Activated T-helper 9 cell treated with anti-CD3 and anti-CD28 coated beads, Interleukin-2, amount 50 U/mL, for 16 hours (primary cell): ENCODE measurements around the gene COL8A2.

Experiments used
- DNase-seq: peaks from one replicate; pipeline ENCODE4 v3.0.0-alpha.2; 2020; ENCODE audit warnings: low read depth

COL8A2 gene

DNA sequence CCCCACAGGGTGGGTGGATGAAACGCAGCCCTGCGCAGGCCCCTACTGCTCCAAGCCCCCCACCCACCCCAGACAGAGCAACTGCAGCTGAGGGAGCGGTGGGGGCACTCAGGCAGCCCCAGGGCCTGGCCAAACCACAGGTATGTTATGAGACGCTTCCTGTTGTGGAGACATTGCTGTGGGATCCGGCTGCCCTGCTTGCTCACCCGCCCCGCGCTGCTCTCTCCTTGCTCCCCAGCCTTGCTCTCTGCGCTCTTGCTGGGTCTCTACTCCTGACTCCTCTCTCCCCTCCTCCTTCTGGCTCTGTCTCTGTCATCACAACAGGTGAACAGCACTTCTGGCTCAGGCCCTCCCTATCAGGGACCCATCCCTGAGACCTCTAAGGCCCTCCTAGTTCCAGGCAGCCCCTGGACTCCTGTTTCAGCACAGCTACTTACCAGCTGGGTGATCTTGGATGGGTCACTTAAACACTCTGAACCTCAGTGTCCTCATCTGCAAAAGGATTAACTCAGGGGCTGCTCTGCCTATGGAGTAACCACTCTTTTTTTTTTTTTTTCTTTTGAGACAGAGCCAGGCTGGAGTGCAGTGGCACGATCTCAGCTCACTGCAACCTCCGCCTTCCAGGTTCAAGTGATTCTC is 15.9 kb downstream of the COL8A2 start:
- DNase-seq: no peak

DNA sequence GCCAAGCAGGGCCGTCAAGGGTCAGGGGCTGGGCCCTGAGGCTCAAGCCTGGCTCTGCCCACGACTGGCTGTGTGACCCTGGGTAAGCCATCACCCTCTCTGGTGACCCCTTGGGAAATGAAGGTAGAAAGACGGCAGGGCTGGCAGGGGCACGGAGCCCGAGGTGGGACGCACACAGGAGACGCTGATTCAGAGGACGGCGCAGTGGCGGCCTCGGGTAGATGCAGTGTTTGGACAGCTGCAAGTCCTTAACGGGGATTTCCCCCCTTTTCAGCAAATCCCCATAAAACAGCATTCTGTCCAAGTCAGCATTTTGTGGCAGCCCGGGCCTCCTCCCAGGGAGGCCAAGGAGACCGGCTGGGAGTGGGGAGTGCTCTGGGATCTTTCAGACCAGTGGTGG is 16.7 kb downstream of the COL8A2 start:
- DNase-seq: no peak

DNA sequence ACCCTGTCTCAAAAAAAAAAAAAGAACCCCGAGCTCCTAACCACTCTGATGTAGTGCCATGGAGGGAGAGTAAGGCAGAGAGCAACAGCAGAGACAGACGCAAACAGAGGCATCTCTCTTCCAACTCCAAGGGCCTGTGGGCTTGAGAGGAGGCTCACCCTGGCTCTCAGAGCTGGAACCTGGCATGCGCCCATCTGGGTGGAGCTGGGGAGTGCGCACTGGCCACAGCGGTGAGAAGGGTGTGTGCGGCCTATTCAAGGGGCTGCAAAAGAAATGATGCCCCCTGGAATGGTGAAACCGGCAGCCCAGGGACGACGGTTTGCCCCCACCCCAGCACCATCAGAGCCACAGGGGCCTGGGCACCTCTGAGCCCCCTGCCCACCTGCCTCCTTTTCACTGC is 17.6 kb downstream of the COL8A2 start:
- no peak for DNase-seq

DNA sequence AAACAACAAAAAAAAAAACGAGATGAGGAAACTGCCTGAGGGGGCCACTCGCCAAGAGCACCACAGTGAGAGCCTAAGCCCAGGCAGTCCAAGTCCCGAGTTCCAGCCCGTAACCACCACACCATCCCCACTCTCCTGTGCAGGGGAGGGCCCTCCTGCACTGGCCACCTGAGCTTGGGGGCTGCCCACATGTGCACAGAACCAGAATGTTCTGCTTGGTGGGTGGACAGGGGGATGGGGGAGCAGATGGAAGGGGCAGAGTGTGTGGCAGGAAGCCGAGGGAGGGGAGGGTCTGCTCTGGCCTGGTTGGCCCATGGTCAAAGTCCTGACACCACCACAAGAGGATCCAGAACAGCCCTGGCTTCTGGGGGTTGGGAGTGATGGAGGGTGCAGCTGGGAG is 18.8 kb downstream of the COL8A2 start:
- no peak for DNase-seq

DNA sequence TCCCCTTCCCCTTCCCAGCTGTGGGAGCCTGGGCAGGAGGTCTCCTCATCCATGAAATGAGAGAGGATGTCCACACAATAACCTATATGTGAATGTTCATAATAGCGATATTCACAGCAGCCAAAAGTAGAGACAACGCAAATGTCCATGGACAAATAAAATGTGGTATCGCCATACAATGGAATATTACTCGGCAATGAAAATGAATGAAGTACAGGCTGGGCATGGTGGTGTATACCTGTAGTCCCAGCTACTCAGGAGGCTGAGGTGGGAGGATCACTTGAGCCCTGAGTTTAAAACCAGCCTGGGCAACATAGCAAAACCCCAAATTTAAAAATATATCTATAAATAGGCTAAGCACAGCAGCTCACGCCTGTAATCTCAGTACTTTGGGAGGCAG is 23.5 kb downstream of the COL8A2 start:
- no peak for DNase-seq

DNA sequence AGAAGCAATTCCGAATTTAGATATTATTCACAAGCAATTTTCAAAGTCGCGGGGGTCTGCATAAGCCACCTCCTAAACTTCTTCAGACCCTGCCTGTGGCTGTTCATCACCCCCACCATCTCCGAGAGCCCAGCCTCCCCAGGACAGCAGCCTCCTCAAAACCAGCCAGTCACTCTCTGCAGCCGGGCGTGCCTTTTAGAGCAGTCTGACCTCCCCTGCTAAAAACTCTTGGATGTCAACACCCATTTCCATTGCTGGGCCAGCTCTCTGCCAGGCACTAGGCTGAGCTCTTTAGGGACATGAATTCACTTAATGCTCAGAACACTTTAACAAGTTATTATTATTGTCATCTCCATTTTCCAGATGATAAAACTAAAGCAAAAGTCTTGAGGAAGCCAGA is 24.6 kb downstream of the COL8A2 start:
- DNase-seq: no peak

DNA sequence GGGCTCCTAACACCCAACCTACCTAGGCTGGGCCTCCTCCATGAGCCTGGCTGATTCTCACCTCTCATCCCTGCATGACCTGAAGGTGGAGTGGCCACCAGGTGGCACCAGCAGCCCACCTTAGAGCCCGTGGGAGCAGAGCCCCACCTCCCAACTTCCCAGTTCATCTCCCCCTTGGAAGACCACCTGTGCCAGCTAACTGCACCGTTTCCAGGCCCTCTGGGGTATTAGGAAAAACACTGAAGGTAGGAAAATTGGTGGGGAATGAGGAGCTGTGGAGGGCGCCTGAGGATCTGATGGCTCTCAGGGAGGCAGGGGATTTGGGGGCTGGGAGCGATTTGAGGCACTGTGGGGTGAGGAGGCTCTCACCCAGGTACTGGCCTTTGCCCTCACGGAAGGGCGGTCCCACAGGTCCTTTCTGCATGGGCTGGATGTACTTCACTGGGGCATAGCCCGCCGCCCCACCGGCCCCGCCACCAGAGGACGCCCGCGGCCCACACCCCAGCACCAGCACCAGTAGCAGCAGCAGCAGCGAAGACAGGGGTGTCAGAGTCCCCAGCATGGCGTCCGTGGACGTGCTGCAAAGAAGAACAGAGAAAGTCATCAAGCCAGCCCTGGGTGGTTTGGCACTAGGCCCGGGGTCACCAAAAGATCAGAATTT is 25.2 kb downstream of the COL8A2 start:
- peak; percentile 62 for DNase-seq

DNA sequence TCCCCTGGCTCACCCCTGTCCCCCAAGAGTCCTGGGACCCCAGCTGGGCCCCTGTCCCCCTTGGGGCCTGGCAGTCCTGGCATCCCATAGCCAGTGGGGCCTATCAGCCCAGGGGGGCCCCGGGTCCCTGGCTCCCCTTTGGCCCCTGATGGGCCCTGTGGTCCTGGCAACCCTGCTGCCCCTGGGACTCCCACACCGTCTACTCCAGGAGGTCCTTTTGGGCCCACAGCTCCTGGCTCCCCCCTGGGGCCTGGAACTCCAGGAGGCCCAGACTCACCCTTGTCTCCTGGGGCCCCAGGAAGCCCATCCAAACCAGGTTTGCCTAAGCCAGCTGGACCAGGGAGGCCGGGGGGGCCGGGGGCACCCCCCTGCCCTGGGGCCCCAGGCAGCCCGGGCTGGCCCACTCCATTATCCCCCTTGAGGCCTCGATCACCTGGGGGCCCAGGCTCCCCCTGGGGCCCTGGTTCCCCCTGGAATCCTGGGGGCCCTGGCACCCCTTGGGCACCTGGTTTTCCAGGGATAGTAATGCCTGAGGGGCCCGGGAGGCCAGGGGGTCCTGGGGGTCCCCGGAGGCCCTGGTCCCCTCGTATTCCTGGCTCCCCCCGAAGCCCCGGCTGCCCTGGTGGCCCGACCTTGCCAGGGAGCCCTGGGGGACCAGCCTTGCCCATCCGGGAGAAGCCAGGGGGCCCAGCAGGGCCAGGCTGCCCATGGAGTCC is 26.2 kb downstream of the COL8A2 start:
- DNase-seq: no peak

DNA sequence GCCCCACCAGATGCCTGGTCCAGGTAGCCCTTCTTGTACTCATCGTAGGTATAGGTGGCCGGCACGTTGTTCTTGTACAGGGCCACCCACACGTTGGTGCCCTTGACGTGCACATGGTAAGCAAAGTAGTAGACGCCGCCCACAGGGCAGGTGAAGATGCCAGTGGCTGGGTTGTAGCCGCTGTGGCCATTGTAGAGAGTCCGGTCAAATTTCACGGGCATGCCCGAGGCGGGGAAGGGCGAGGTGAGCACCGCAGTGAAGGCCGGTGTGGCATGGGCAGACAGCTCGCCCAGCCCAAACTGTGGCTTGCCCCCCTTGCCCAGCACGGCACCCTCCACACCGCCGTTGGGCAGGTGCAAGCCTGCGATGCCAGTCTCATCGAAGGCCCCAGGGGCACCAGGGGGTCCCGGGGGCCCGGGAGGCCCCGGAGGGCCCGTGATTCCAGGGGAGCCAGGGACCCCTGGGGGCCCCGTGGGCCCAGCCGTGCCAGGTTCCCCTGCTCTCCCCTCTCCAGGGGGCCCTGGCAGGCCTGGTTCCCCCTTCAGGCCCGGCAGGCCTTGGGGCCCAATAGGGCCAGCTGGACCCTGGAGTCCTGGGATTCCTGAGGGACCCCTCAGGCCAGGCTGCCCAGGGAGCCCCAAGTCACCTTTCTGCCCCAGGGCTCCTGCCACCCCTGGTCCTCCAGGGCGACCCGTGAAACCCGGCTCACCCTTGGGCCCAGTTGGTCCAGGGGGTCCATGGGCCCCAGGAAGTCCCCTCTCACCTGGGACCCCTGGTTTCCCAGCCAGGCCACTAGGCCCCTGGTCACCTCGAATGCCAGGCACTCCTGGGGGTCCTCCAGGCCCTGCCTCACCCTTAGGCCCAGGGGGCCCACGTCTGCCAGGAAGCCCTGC is 27.1 kb downstream of the COL8A2 start:
- no peak for DNase-seq

DNA sequence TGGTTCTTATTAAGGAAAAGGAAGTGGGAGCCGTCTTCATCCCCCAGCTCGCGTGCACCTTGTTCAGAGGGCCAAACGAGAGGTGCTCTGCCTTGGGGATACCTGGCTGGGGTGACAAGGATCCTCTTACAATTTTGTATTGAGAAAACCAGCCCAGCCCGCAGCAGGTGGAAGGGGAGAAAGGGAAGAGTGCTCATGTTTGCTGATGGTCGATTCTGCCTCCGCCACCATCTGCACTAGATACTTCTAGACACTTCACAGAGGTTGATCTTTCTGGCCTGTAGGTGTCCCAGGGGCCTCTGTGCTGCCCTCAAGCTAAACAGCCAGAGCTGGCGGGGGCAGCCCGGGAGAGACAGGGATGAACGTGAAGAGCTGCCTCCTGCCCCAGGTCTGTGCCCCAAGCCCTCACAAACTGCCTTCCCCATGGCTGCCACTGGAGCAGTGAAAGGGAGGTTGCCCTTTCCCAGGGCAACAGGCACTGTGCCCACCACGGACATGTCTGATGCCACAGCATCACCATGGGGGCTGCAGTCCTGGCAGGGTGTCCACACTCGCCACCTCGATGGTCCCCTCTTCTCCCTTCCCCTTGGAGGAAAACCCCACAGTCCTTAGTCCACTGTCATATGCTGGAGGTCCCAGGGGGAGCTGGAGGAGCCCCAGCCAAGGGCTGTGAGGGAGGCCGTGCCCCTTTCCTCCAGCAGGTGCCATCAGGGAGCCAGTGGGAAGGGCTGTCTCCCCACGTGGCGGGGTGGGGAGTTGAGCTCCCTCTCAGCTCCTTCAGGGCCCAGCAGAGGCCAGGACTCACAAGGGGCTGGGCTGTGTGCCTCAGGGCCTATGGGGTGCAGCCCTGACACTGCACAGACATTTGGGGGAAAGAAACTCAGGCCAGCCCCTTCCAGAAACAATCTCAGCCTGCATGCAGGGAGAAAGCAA is 28.3 kb downstream of the COL8A2 start:
- no peak for DNase-seq

DNA sequence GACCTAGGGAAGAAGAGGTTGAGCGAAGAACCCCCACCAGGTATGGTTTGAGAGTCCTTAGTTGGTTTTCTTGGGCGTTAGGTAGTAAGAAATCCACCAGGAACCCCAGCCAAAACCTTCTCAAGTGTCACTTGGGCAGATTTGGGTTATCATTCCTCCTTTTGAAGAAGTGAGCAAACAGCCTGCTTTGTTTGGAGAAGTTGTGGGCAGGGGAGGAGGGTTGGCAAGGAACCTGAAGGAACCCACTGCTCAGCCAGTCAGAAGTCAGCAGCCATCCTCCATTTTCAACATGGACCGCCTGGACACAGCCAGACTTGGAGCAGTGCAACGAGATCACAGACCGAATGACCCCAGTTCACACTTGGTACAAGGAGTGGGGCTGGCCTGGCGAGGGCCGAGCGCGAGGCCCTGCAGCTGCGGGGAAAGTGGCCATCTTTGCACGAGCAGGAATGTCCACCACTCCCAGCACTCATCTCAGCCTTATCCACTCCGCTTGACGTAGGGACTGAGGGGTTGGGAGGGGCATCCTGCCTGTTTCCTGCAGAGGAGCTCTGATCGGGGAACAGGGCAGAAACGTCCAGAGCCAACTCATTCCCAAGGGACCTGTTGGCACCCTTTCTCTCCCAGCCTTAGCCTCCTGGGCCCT is 29.1 kb downstream of the COL8A2 start:
- DNase-seq: no peak

DNA sequence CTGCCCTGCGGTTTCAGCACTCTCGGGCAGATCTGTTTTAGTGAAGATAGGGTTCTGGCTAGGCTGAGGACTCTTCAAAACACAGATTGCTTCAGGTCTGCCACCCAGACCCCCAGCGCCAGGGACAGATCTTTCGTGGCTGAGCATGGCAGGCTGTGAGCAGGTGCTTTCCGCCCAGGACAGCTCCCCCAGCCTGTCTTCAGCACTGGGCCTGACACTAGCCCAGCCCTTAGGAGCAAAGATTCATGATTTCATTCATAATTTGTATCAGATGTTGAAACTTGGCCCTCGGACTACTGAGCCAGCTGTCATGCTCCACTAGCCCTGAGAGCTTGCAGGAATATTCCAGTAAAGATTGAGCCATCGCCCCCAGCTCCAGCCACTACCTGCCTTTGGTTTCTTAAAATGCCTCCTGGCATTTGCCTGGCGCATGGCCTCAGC is 30.4 kb downstream of the COL8A2 start:
- no peak for DNase-seq

DNA sequence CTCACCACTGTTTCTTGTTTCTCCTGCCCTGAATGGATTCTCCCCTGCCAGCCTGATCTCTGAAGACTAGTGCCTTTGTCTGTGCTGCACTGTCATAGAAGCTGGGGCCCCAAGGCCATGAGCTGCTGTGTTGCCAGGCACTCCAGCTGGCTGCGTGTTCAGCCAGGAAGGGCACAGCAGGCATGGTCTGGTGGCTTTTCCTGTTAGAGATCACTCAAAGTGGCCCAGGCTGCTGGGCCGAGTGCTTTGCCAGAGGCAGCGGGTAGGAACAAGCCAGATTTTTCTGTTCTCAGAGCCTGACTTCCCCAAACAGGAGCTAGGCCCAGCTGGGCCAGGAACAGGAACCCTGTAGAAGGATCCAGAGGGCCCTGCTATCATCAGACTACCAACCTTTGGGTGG is 31.1 kb downstream of the COL8A2 start:
- no peak for DNase-seq

DNA sequence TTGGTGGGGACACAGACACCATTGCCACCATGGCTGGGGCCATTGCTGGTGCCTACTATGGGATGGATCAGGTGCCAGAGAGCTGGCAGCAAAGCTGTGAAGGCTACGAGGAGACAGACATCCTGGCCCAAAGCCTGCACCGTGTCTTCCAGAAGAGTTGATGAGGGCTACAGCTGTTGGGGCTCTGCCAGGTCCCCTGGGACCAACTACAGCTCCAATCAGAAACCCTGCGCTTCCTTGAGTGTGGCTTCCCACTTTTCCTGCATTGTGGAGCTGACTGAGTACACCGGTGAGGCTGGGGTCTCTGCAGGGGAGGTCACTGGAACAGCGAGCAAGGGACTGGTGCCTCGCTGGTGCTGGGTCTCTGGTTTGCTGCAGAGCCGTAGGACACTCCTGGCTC is 31.8 kb downstream of the COL8A2 start:
- DNase-seq: no peak

DNA sequence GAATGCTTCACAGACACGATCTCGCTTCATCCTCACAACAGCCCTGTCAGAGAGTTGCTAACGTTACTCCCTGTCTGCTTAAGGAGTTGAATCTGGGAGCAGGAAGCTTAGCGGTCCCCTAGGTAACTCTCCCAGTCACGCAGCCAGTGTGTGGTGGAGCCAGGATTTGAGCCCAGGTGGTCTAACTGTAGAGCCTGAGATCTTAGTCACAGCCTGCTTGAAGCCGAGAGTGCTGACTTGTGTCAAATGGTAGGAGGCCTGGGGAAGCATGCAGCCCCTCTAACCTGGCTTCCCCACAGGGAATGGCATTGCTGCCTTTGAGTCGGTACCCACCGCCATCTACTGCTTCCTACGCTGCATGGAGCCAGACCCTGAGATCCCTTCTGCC is 32.2 kb downstream of the COL8A2 start:
- DNase-seq: no peak

DNA sequence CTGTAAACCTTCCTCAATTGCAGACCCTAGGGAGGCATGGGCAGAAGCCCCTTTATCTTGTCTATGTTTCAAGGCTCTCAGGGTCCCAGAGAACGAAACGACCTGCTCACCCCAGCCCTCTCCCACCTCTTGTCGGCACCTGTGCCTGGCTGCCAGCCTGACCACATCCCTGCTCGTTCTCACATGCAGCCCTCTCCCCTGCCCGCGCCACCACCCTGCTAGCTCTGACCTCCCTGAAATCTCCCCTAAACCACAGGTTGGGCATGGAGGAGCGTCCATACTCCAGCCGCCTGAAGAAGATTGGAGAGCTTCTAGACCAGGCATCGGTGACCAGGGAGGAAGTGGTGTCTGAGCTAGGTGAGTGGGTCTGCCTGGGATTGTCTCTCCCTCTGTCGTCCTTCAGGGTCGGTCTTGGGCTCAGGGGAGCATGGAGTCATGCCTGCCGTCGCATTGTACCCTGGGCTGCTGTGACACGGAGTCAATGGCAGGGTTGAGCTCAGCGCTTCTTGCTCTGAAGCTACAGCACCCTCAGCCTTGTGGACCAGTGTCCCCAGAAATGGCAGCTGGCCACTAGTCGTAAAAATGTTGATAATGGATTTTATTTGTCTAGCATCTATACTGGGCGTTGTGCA is 32.7 kb downstream of the COL8A2 start:
- no peak for DNase-seq

DNA sequence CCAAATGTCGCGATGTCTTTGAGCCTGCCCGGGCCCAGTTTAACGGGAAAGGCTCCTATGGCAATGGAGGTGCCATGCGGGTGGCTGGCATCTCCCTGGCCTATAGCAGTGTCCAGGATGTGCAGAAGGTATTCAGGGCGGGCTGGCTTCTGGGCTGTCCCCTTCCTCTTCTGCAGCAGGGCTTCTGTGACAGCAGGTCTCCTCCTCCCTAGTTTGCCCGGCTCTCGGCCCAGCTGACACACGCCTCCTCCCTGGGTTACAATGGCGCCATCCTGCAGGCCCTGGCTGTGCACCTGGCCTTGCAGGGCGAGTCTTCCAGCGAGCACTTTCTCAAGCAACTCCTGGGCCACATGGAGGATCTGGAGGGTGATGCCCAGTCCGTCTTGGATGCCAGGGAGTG is 33.3 kb downstream of the COL8A2 start:
- DNase-seq: no peak

DNA sequence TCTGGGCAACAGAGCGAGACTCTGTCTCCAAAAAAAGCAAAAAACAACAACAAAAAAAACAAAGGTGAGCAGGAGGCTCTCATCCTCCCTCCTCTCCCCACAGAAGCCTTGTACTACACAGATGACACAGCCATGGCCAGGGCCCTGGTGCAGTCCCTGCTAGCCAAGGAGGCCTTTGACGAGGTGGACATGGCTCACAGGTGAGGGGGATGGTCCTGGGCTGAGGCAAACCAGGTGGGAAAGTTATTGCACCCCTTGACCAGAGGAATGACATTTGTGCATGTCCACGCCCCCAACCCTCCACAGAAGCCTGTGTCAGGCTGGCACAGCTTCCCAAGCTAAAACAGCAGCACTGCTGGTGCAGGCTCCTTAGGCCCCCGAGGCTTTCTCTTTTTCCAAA is 33.9 kb downstream of the COL8A2 start:
- DNase-seq: no peak

DNA sequence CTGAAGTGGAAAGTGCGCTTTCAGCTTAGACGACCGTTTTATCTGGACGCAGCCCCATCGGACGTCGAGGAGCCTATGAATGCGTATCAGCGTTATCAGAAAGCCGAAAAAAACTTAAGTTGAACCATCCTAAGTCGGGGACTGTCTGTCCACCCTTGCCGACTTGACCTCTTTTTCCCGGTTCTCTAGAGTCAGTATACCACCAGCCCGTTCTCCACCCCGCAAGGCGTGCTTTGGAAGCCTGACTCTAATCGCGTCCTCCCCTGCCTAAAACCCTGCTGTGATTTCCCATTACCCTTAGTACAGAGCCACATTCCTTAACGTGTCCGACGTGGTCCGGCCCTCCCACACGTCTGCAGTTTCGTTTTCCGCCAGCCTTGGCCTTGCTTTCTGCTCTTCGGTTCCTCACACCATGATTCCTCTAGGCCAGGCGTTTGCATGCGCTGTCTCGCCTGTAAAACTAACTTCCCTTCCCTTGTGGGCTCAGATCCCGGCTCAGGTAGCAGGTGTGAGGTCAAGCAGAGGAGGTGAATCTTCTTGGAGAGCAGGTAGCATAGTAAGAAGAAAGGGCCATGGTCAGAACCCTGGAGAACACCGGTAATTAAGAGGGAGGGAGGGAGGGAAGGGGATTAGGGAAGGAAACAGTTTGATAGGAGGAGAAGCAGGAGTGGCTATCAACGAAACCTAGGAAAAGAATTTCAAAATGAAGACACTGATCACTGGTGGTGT is 35.5 kb downstream of the COL8A2 start:
- DNase-seq: no peak
